Small intestine (tissue), 7 donors: ENCODE results near the gene SPATA16. TPM values are rescaled to one million over a fixed set of nuclear protein-coding genes. Genes with fewer than 3 reads are reported as not detected.
"Not testable (repeated sequence)": the region's sequence is repeated elsewhere in the genome, so short reads cannot be mapped to it uniquely, and the experiment has no call there.

ENCODE experiments used
- DNase-seq, 2 donors: peaks; one replicate each; pipeline versions ENCODE4 v3.0.0 to v3.0.0-alpha.2; 2013
- FAIRE-seq: peaks from 2 replicates; lab custom pipeline; 2012; peaks lifted over from hg19 to GRCh38; lab: Jason Lieb, UNC
- H3K27ac ChIP-seq, 3 donors: one replicate each; pipeline ENCODE4 v1.5.1; 2013; ENCODE audit warnings: low read length in 2 of 3, mild to moderate bottlenecking in 2 of 3, control low read depth in 1 of 3, inconsistent platforms in 1 of 3, low read depth in 1 of 3, moderate library complexity in 1 of 3
- H3K27me3 ChIP-seq, 3 donors: one replicate each; pipeline ENCODE4 v1.6.1; 2013; ENCODE audit warnings: low read length in 3 of 3, inconsistent platforms in 1 of 3; ENCODE audit not compliant: control insufficient read depth in 3 of 3, insufficient read depth in 3 of 3
- H3K36me3 ChIP-seq, 3 donors: one replicate each; pipeline ENCODE4 v1.6.1; 2013; ENCODE audit warnings: low read length in 3 of 3, inconsistent platforms in 1 of 3, low read depth in 1 of 3, mild to moderate bottlenecking in 1 of 3, moderate library complexity in 1 of 3; ENCODE audit not compliant: control insufficient read depth in 3 of 3, insufficient read depth in 2 of 3
- H3K4me1 ChIP-seq, 3 donors: one replicate each; pipeline ENCODE4 v1.6.1; 2013; ENCODE audit warnings: low read length in 2 of 3, inconsistent platforms in 1 of 3, low read depth in 1 of 3, mild to moderate bottlenecking in 1 of 3, moderate library complexity in 1 of 3; ENCODE audit not compliant: control insufficient read depth in 3 of 3, insufficient read depth in 2 of 3
- H3K4me3 ChIP-seq, 3 donors: one replicate each; pipeline ENCODE4 v1.5.1; 2013; ENCODE audit warnings: low read length in 3 of 3, control low read depth in 1 of 3, inconsistent platforms in 1 of 3, low read depth in 1 of 3, mild to moderate bottlenecking in 1 of 3, moderate library complexity in 1 of 3
- H3K9me3 ChIP-seq, 2 donors: one replicate each; pipeline ENCODE4 v1.6.1; 2013; ENCODE audit warnings: low read depth in 1 of 2, low read length in 1 of 2; ENCODE audit not compliant: control insufficient read depth in 2 of 2, insufficient read depth in 1 of 2
- WGBS, 3 donors: extraction: QIAGEN DNeasy Blood & Tissue Kit; methylation state at CpG; one replicate each; pipeline ENCODE4 v1.1.7; 2013; 5-methylcytosine and 5-hydroxymethylcytosine counted together
- polyA plus RNA-seq, 4 donors: library from polyadenylated mRNA; stranded (reverse) in 3 of 4; unstranded in 1 of 4; fragments of 200-250 nt in 3 of 4; fragments of 120-200 nt in 1 of 4; gene quantifications; one replicate each; pipeline versions ENCODE4 v1.2.1 to v1.2.3, GENCODE V29; 2013
- donor health status: healthy with polysubstance abuse.
- donor health status: control.
- donor health status: control.
- donor health status: Bipolar disorder and iron deficiency.
- donor health status: healthy.

Gene SPATA16
- polyA plus RNA-seq, 4 donors: not detected

DNA sequence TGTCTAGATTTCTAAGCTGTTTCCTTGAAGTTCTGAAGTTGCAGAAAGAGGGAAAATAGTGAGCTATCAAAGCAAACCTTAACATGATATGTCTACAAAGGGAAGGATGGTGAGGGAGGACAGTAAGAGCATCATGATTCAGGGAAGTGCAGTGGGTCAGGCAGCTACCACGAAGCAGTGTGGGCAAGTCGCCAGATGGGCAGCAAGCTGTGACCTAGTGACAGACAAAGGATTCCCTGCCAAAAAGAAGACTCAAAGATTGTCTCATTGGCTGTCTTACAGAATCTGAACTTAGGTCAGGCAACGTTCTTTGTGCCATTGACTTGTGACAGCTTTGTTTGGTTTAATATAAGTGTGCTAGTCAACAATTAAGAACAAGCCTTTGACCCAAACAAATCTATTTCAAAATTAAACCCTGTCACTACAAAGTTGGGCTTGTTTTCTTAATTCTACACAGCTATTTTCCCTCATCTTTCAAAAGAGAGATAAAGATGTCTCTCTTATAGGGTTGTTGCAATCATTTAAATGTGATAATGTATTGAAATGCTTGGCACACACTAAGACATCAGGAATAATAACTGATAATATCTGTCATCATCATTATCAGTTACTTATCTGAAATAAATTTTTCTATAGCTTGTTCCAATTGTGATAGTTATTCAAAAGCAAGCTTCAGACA lies 237.3 kb downstream of the SPATA16 start:
- Histone ChIP-seq H3K4me1 (no peaks in the 10 kb centered on the region), H3K27ac (no peak overlapping the region), H3K9me3 (no peaks in the 10 kb centered on the region), H3K27me3 (no peaks in the 10 kb centered on the region), H3K4me3 (no peak overlapping the region), H3K36me3 (no peaks in the 10 kb centered on the region)
- no peak for DNase-seq
- 50 to 59% (median 51%) methylated on average over 3 of the region's 3 CpGs for WGBS, 3 donors
- FAIRE-seq: no peak

DNA sequence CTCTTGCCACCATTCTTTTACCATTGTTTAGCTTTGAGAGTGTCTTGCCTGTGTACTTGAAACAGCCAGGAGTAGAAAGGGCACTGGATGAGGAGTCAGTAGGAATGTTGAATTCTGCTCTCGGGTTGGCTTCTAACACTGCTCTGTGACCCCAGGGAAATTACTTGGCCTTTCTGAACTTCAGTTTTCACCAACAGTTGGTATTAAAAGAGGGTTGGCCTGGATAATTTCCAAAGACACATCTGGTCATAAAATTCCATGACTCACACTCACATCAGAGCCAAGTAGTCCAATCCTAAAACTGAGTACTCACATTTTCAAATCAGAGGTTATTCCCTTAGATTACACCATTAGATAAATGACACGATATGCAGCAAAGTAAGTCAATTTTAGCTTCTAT lies 248.9 kb downstream of the SPATA16 start:
- Histone ChIP-seq H3K9me3 (no peaks in the 10 kb centered on the region), H3K27ac (no peak overlapping the region), H3K36me3 (no peaks in the 10 kb centered on the region), H3K4me3 (no peak overlapping the region), H3K27me3 (no peaks in the 10 kb centered on the region), H3K4me1 (no peaks in the 10 kb centered on the region)
- FAIRE-seq: no peak
- DNase-seq: no peak
- 28 to 53% (median 39%) methylated on average over 2 of the region's 2 CpGs for whole genome bisulfite sequencing, 3 donors

GRCh38 chr3:172885704-172886103 lies 255.3 kb downstream of the SPATA16 start:
- 30 to 61% (median 54%) methylated on average over 2 of the region's 2 CpGs for WGBS, 3 donors
- DNase-seq: peak in 1 of 2 donors; percentile 29
- no peaks in the 10 kb centered on the region for H3K4me1 ChIP-seq
- H3K27me3 ChIP-seq: peaks cover 0 to 2% (median 0%) of the 10 kb centered on the region in 3 donors
- FAIRE-seq: no peak
- no peaks in the 10 kb centered on the region for H3K36me3 ChIP-seq
- H3K27ac ChIP-seq: no peak overlapping the region
- no peak overlapping the region for H3K4me3 ChIP-seq
- peaks cover 0 to 3% of the 10 kb centered on the region in 2 donors for H3K9me3 ChIP-seq

DNA sequence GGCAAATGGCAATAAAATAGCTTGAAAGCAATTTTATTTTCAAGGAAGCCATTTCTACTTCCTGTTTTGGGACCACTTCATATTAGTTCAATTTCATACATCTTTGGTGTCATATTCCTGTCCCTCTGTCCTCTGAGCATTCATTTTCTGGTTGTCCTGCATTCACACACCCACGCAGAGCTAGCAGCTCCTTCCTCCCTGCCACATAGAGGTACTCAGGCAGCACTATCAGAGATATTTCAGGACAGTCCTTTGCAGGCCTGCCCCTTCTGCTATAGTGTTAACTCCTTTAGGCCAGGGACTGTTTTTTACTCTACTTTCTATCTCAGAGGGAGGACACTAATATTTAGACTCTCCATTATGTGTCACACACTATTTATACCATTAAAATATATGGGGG lies 258.5 kb downstream of the SPATA16 start:
- WGBS, 3 donors: 80 to 89% (median 81%) methylated on average over 1 of the region's 1 CpG
- H3K9me3 ChIP-seq: peaks cover 0 to 16% of the 10 kb centered on the region in 2 donors
- H3K4me3 ChIP-seq: no peak overlapping the region
- DNase-seq: no peak
- H3K36me3 ChIP-seq: no peaks in the 10 kb centered on the region
- H3K27me3 ChIP-seq: peaks cover 0 to 2% (median 0%) of the 10 kb centered on the region in 3 donors
- H3K27ac ChIP-seq: no peak overlapping the region
- no peak for FAIRE-seq
- no peaks in the 10 kb centered on the region for H3K4me1 ChIP-seq

- not testable (repeated sequence) for H3K36me3 ChIP-seq, H3K27ac ChIP-seq, DNase-seq, H3K27me3 ChIP-seq, H3K4me3 ChIP-seq, H3K4me1 ChIP-seq, FAIRE-seq
- H3K9me3 ChIP-seq: peaks cover 0 to 16% of the 10 kb centered on the region in 2 donors
- WGBS, 3 donors: 53 to 81% (median 58%) methylated on average over 2 of the region's 2 CpGs
Measured at GRCh38 chr3:172879381-172879780, 261.7 kb downstream of the SPATA16 start.

GRCh38 chr3:172877011-172877410 lies 264.0 kb downstream of the SPATA16 start:
- Histone ChIP-seq H3K4me1 (no peaks in the 10 kb centered on the region), H3K27ac (no peak overlapping the region), H3K4me3 (no peak overlapping the region), H3K36me3 (no peaks in the 10 kb centered on the region), H3K27me3 (peaks cover 0 to 2% (median 0%) of the 10 kb centered on the region in 3 donors), H3K9me3 (peaks cover 0 to 13% of the 10 kb centered on the region in 2 donors)
- WGBS, 3 donors: 42 to 71% (median 70%) methylated on average over 4 of the region's 4 CpGs
- no peak for DNase-seq
- no peak for FAIRE-seq

- Histone ChIP-seq H3K27me3 (peaks cover 0 to 2% (median 0%) of the 10 kb centered on the region in 3 donors), H3K27ac (no peak overlapping the region), H3K4me3 (no peak overlapping the region), H3K4me1 (no peaks in the 10 kb centered on the region), H3K36me3 (no peaks in the 10 kb centered on the region), H3K9me3 (peaks cover 0 to 13% of the 10 kb centered on the region in 2 donors)
- WGBS, 3 donors: 56 to 68% (median 61%) methylated on average over 3 of the region's 3 CpGs
- DNase-seq (no peak), FAIRE-seq (no peak)
Measured at GRCh38 chr3:172876297-172876696, 264.7 kb downstream of the SPATA16 start.

- no peaks in the 10 kb centered on the region for H3K27me3 ChIP-seq
- WGBS, 3 donors: 84 to 97% (median 87%) methylated on average over 1 of the region's 1 CpG
- H3K4me1 ChIP-seq: no peaks in the 10 kb centered on the region
- no peak overlapping the region for H3K27ac ChIP-seq
- no peak for FAIRE-seq
- DNase-seq: no peak
- peaks cover 0 to 6% of the 10 kb centered on the region in 2 donors for H3K9me3 ChIP-seq
- no peak overlapping the region for H3K4me3 ChIP-seq
- H3K36me3 ChIP-seq: no peaks in the 10 kb centered on the region
Measured at GRCh38 chr3:172875039-172875438, 266.0 kb downstream of the SPATA16 start.
